ENCODE data around the gene TMEM181. TPM values are rescaled to one million over a fixed set of nuclear protein-coding genes. Genes with fewer than 3 reads are reported as not detected.

Gene TMEM181
- total and polyA plus RNA-seq, 12 donors: 8.8 to 29.1 (median 20.5) TPM

GRCh38 chr6:158627168-158627939, 67.5 kb downstream of the TMEM181 start:
- no peak overlapping the region for H3K4me3 ChIP-seq
- intact Hi-C loops (cut with DNase I): no loop called here
- H3K36me3 ChIP-seq (replicated peaks in 1 of 2): peaks cover 0 to 32% of the 10 kb centered on the region in 2 donors
- WGBS, 4 donors: 93 to 97% (median 95%) methylated on average over 20 of the region's 20 CpGs
- peaks cover 7 to 21% of the 10 kb centered on the region in 2 donors for H3K4me1 ChIP-seq (replicated peaks in 1 of 2)
- no peak overlapping the region for H3K27ac ChIP-seq
- no peaks in the 10 kb centered on the region for H3K27me3 ChIP-seq
- H3K9me3 ChIP-seq (replicated peaks in 1 of 3): no peaks in the 10 kb centered on the region
- TF ChIP-seq CTCF (IDR thresholded peaks at IDR 0.05) (no peak), POLR2A (IDR thresholded peaks at IDR 0.05) (no peak)
- peak in 2 of 7 donors; percentile 19 to 47 for DNase-seq

GRCh38 chr6:158627940-158628211, 68.0 kb downstream of the TMEM181 start:
- TF ChIP-seq POLR2A (IDR thresholded peaks at IDR 0.05) (no peak), CTCF (IDR thresholded peaks at IDR 0.05) (no peak)
- Histone ChIP-seq H3K27me3 (no peaks in the 10 kb centered on the region), H3K4me3 (no peak overlapping the region), H3K27ac (no peak overlapping the region), H3K4me1 (replicated peaks in 1 of 2) (peaks cover 7 to 24% of the 10 kb centered on the region in 2 donors), H3K9me3 (replicated peaks in 1 of 3) (no peaks in the 10 kb centered on the region), H3K36me3 (replicated peaks in 1 of 2) (peaks cover 0 to 32% of the 10 kb centered on the region in 2 donors)
- peak in 1 of 7 donors; percentile 40 for DNase-seq
- WGBS, 4 donors: 82 to 94% (median 86%) methylated on average over 9 of the region's 9 CpGs
- intact Hi-C loops (cut with DNase I): no loop called here

GRCh38 chr6:158628542-158628941, 68.7 kb downstream of the TMEM181 start:
- H3K36me3 ChIP-seq (replicated peaks in 1 of 2): peaks cover 0 to 32% of the 10 kb centered on the region in 2 donors
- no peaks in the 10 kb centered on the region for H3K9me3 ChIP-seq (replicated peaks in 1 of 3)
- H3K4me3 ChIP-seq: no peak overlapping the region
- DNase-seq: peak in 2 of 7 donors; percentile 21 to 48
- peaks cover 7 to 24% of the 10 kb centered on the region in 2 donors for H3K4me1 ChIP-seq (replicated peaks in 1 of 2)
- TF ChIP-seq POLR2A (IDR thresholded peaks at IDR 0.05): no peak
- no peak for TF ChIP-seq CTCF (IDR thresholded peaks at IDR 0.05)
- no peak overlapping the region for H3K27ac ChIP-seq
- 86 to 95% (median 92%) methylated on average over 12 to 17 of the region's 17 CpGs; no CpG with 5 or more reads in 1 of the 4 donors for whole genome bisulfite sequencing, 4 donors
- no peaks in the 10 kb centered on the region for H3K27me3 ChIP-seq
- intact Hi-C loops (cut with DNase I): no loop called here

- H3K36me3 ChIP-seq (replicated peaks in 1 of 2): peaks cover 0 to 32% of the 10 kb centered on the region in 2 donors
- intact Hi-C loops (cut with DNase I): no loop called here
- H3K4me3 ChIP-seq: no peak overlapping the region
- TF ChIP-seq POLR2A (IDR thresholded peaks at IDR 0.05): no peak
- TF ChIP-seq CTCF (IDR thresholded peaks at IDR 0.05): peak in 4 of 6 experiments; percentile 38 to 42 (median 40)
- H3K4me1 ChIP-seq (replicated peaks in 1 of 2): peaks cover 7 to 24% of the 10 kb centered on the region in 2 donors
- no peaks in the 10 kb centered on the region for H3K9me3 ChIP-seq (replicated peaks in 1 of 3)
- WGBS, 4 donors: 75 to 81% (median 78%) methylated on average over 16 to 20 of the region's 20 CpGs
- DNase-seq: peak in 6 of 7 donors; percentile 58 to 75 (median 60)
- H3K27me3 ChIP-seq: no peaks in the 10 kb centered on the region
- peak overlapping the region in 1 of 5 donors; percentile 11 for H3K27ac ChIP-seq
Measured at GRCh38 chr6:158629367-158630221, 69.7 kb downstream of the TMEM181 start.

Data from adrenal gland (tissue), 12 donors.